Nephron progenitor cell (in vitro differentiated cells): ENCODE results near the gene HSPBP1.

Source experiments
- DNase-seq: peaks from one replicate; pipeline ENCODE4 v3.0.0; 2021
- H3K27ac Mint-ChIP-seq: 2 replicates; pipeline ENCODE4 v1.8.0; 2021; ENCODE audit warnings: mild to moderate bottlenecking, moderate library complexity, mixed read lengths
- H3K27me3 Mint-ChIP-seq: 2 replicates; pipeline ENCODE4 v1.8.0; 2021; ENCODE audit warnings: mild to moderate bottlenecking, low read depth, mixed read lengths; ENCODE audit not compliant: poor library complexity
- H3K36me3 Mint-ChIP-seq: 2 replicates; pipeline ENCODE4 v1.8.0; 2021; ENCODE audit warnings: low read depth, mixed read lengths
- H3K4me1 Mint-ChIP-seq: 2 replicates; pipeline ENCODE4 v1.8.0; 2021; ENCODE audit warnings: mixed read lengths
- H3K4me3 Mint-ChIP-seq: 2 replicates; pipeline ENCODE4 v1.8.0; 2021; ENCODE audit warnings: mild to moderate bottlenecking, moderate library complexity, mixed read lengths
- H3K9me3 Mint-ChIP-seq: 2 replicates; pipeline ENCODE4 v1.8.0; 2021; ENCODE audit warnings: mild to moderate bottlenecking, moderate library complexity, mixed read lengths
- CTCF ChIP-seq: fragments of 200-600 bp; sonication (generic); IDR thresholded peaks from 2 replicates; pipeline ENCODE4 v1.5.0; 2021; ENCODE audit warnings: antibody characterized with exemption

HSPBP1 gene

DNA sequence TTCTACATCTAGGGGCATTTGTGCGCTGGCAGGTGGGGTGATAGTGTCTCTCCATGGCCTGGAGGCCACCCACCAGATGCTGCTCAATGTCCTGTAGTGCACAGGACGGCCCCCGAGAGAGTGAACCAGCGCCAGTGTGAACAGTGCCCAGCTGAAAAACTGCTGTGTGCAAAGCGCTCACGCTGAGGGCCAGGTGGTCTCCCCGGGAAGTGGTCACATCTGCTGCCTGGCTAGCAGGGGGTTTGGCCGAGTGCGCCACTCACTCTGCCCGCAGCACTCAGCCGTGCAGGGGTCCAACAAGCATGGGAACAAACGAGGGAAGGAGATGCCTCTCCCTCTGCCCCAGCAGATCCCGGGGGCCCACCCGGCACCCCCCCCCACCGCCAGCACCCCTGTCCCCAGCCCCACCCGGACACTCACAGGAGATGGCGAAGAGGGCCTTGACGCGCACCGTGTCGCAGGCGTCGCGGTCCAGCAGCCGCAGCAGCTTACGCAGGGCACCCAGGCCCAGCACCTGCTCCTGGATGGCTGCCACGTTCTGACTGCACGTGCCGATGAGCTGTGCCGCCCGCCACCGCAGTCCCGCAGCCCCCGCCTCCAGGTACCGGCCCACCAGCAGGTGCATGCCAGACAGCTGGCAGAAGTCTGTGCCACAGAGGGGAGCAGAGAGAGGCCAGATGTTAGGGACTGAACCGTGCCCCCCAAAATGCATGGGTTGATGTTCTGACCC, 5.8 kb downstream of the HSPBP1 start:
- Mint-ChIP-seq H3K27ac (no peak overlapping the region), H3K27me3 (peaks cover 3% of the 10 kb centered on the region), H3K36me3 (peaks cover 24% of the 10 kb centered on the region), H3K4me1 (peaks cover 4% of the 10 kb centered on the region), H3K4me3 (no peak overlapping the region), H3K9me3 (no peaks in the 10 kb centered on the region)
- TF ChIP-seq CTCF: no peak
- no peak for DNase-seq

GRCh38 chr19:55272142-55272541, 7.8 kb downstream of the HSPBP1 start:
- Mint-ChIP-seq H3K4me3 (no peak overlapping the region), H3K4me1 (no peaks in the 10 kb centered on the region), H3K36me3 (peaks cover 39% of the 10 kb centered on the region), H3K27me3 (peaks cover 4% of the 10 kb centered on the region), H3K9me3 (peaks cover 7% of the 10 kb centered on the region), H3K27ac (no peak overlapping the region)
- DNase-seq: no peak
- no peak for TF ChIP-seq CTCF

- H3K4me3 Mint-ChIP-seq: no peak overlapping the region
Observed at GRCh38 chr19:55270172-55270942, 9.6 kb downstream of the HSPBP1 start.

DNA sequence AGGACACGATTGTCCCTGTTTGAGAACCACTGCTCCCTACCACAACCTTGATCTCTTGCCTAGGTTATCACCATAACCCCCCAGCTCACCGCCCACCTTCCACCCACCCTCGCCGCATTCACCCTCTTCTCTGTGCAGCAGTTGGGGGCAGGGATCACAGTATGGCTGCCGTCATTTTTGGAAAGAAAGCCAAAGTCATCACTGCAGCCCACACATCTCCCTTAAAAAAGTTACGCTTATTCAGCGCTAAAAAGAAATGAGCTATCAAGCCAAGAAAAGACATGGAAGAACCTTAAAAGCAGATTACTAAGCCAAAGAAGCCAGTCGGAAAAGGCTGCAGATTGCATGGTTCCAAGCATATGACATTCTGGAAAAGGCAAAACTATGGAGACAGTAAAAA, 10.6 kb downstream of the HSPBP1 start:
- Mint-ChIP-seq H3K4me1 (no peaks in the 10 kb centered on the region), H3K27me3 (peaks cover 8% of the 10 kb centered on the region), H3K9me3 (peaks cover 17% of the 10 kb centered on the region), H3K4me3 (no peak overlapping the region), H3K36me3 (peaks cover 50% of the 10 kb centered on the region), H3K27ac (peak overlapping the region; percentile 6)
- TF ChIP-seq CTCF: no peak
- no peak for DNase-seq

More at GRCh38 chr19:55270172-55270942, 9.6 kb downstream of the HSPBP1 start:
- Mint-ChIP-seq H3K36me3 (peaks cover 50% of the 10 kb centered on the region), H3K9me3 (peaks cover 17% of the 10 kb centered on the region), H3K4me1 (no peaks in the 10 kb centered on the region), H3K27me3 (peaks cover 8% of the 10 kb centered on the region), H3K27ac (no peak overlapping the region)
- no peak for TF ChIP-seq CTCF
- DNase-seq: no peak

- Mint-ChIP-seq H3K9me3 (peaks cover 17% of the 10 kb centered on the region), H3K36me3 (peaks cover 56% of the 10 kb centered on the region), H3K27ac (no peak overlapping the region), H3K4me3 (no peak overlapping the region), H3K4me1 (no peaks in the 10 kb centered on the region), H3K27me3 (peaks cover 8% of the 10 kb centered on the region)
- no peak for TF ChIP-seq CTCF
- no peak for DNase-seq
Observed at GRCh38 chr19:55266840-55267239, 13.1 kb downstream of the HSPBP1 start.
